Uterus (tissue), 4 donors: ENCODE data around the gene FBXL5. TPM values are rescaled to one million over a fixed set of nuclear protein-coding genes. Genes with fewer than 3 reads are reported as not detected.

Experiments
- DNase-seq, 2 donors: peaks; one replicate each; pipeline ENCODE4 v3.0.0-alpha.2; 2019 to 2020
- H3K27ac ChIP-seq, 2 donors: fragments of 200-600 bp; sonication (generic); 1 replicate in 1 of 2; 2 replicates in 1 of 2; pipeline ENCODE4 v1.5.1; 2016 to 2018
- H3K27me3 ChIP-seq, 2 donors: fragments of 200-600 bp; sonication (generic); one replicate each; pipeline ENCODE4 v1.5.1; 2018 to 2019; ENCODE audit warnings: control low read depth in 1 of 2
- H3K36me3 ChIP-seq, 2 donors: fragments of 200-600 bp; sonication (generic); one replicate each; pipeline ENCODE4 v1.5.1; 2019; ENCODE audit warnings: control low read depth in 1 of 2
- H3K4me1 ChIP-seq, 2 donors: fragments of 200-600 bp; sonication (generic); one replicate each; pipeline ENCODE4 v1.5.1; 2018 to 2019; ENCODE audit warnings: control low read depth in 1 of 2
- H3K4me3 ChIP-seq, 2 donors: fragments of 200-600 bp; sonication (generic); 1 replicate in 1 of 2; 2 replicates in 1 of 2; pipeline ENCODE4 v1.5.1; 2018 to 2019; ENCODE audit warnings: mild to moderate bottlenecking in 1 of 2
- H3K9me3 ChIP-seq, 2 donors: fragments of 200-600 bp; sonication (generic); one replicate each; pipeline ENCODE4 v1.5.1; 2019; ENCODE audit warnings: control low read depth in 1 of 2
- POLR2A ChIP-seq, 2 donors: fragments of 450-650 bp; IDR thresholded peaks; one replicate each; pipeline ENCODE4 v1.6.1; 2016; ENCODE audit warnings: antibody characterized with exemption in 2 of 2, mild to moderate bottlenecking in 1 of 2, moderate library complexity in 1 of 2
- intact Hi-C: fragments of 100-400 bp; cut with DNase I; formaldehyde crosslinking; loops from one replicate; pipeline ENCODE4 v1.15.1; 2023; ENCODE audit warnings: low total_unique reads
- total RNA-seq, 4 donors: library from RNA; depleted of rRNA in 3 of 4; stranded (reverse); fragments of >200 nt in 3 of 4; gene quantifications; one replicate each; pipeline versions ENCODE4 v1.1.0 to v1.2.4, GENCODE V29; 2014 to 2023
- TF ChIP-seq, protein P1 (sequence below), 4 experiments: fragments of 200-600 bp in 2 of 4; fragments of 450-650 bp in 2 of 4; sonication (generic) in 2 of 4; IDR thresholded peaks; one replicate each; pipeline ENCODE4 v1.5.1; 2016 to 2019; ENCODE audit warnings: antibody characterized with exemption in 4 of 4, mild to moderate bottlenecking in 2 of 4, moderate library complexity in 1 of 4
- donor health status: DM: yes; HTN: yes; CAD: no.

FBXL5 gene
- total RNA-seq, 4 donors from 2014 or later, result 69.7 to 261 (median 136) TPM

DNA sequence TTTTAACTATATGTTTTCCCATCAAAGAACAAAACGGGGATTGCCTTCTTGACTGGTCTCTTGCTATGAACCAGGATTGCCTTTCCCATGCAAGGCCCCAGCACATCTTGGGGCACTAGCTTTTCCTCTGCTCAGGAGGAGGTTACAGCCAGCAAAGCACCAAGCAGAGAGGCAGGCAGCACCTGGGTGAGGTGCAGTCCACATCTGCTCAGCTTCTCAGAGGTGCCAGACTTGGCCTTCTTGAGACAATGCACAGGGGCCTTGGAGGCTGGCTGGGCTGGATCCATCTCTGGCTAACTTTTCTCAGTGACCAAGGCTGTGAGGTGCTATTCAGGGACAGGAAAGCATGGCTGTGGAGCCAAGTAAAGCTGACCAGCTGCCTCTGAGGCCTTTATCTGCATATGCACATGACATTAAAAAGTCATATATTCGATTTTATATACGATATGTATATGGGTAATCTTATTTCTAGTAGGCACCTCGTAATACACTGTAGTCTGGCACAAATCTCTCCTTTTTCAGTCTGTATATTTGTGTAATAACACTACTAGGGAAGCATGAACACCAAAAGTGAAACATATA, 98.6 kb downstream of the FBXL5 start:
- no peaks in the 10 kb centered on the region for H3K27me3 ChIP-seq
- TF ChIP-seq POLR2A (IDR thresholded peaks at IDR 0.05), result no peak
- TF ChIP-seq, protein P1, sequence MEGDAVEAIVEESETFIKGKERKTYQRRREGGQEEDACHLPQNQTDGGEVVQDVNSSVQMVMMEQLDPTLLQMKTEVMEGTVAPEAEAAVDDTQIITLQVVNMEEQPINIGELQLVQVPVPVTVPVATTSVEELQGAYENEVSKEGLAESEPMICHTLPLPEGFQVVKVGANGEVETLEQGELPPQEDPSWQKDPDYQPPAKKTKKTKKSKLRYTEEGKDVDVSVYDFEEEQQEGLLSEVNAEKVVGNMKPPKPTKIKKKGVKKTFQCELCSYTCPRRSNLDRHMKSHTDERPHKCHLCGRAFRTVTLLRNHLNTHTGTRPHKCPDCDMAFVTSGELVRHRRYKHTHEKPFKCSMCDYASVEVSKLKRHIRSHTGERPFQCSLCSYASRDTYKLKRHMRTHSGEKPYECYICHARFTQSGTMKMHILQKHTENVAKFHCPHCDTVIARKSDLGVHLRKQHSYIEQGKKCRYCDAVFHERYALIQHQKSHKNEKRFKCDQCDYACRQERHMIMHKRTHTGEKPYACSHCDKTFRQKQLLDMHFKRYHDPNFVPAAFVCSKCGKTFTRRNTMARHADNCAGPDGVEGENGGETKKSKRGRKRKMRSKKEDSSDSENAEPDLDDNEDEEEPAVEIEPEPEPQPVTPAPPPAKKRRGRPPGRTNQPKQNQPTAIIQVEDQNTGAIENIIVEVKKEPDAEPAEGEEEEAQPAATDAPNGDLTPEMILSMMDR (IDR thresholded peaks at IDR 0.05), result no peak
- no peak for DNase-seq
- no peaks in the 10 kb centered on the region for H3K4me1 ChIP-seq
- H3K4me3 ChIP-seq, result no peak overlapping the region
- H3K27ac ChIP-seq, result no peak overlapping the region
- no peaks in the 10 kb centered on the region for H3K36me3 ChIP-seq
- intact Hi-C loops, result no loop called here
- H3K9me3 ChIP-seq, result no peaks in the 10 kb centered on the region

Other genes with a start within 250 kb of the FBXL5 start
- 10 to 100 TPM in 3 of 4 donors, 1 to 10 TPM in 1; 6.1 to 31.5 (median 12.9) TPM for gene C1QTNF7, start 227.3 kb downstream of the FBXL5 start, total RNA-seq
- gene CC2D2A, start 185.5 kb downstream of the FBXL5 start, total RNA-seq, result 10 to 100 TPM; 16.8 to 54.4 (median 33.9) TPM
- gene FAM200B, start 26.5 kb upstream of the FBXL5 start, total RNA-seq, result 100 to 1,000 TPM in 1 of 4 donors, 10 to 100 TPM in 3; 41.7 to 104 (median 54.8) TPM
- 10 to 100 TPM in 1 of 4 donors, 1 to 10 TPM in 2, not detected in 1; 1.5 to 11.4 (median 7.7) TPM for gene BST1, start 47.7 kb upstream of the FBXL5 start, total RNA-seq
- 1 to 10 TPM in 2 of 4 donors, under 1 TPM in 2; 0.26 to 4.6 (median 1.6) TPM for gene CD38, start 123.0 kb upstream of the FBXL5 start, total RNA-seq